OCI-LY1 (cell line): Measurements from ENCODE around the gene MOB3C.

Experiments used
- EZH2 ChIP-seq: fragments of 200-600 bp; sonication (generic), shearing (Covaris generic); IDR thresholded peaks from 2 replicates; pipeline ENCODE4 v1.8.0; 2017; ENCODE audit warnings: borderline replicate concordance, mixed run types, mild to moderate bottlenecking, antibody characterized with exemption, low read length, moderate library complexity, mixed read lengths
- TF ChIP-seq, protein P1 (sequence below): fragments of 200-600 bp; sonication (generic), shearing (Covaris generic); IDR thresholded peaks from 2 replicates; pipeline ENCODE4 v1.5.1; 2017; ENCODE audit warnings: mild to moderate bottlenecking, antibody characterized with exemption, low read length, moderate library complexity, mixed read lengths

DNA sequence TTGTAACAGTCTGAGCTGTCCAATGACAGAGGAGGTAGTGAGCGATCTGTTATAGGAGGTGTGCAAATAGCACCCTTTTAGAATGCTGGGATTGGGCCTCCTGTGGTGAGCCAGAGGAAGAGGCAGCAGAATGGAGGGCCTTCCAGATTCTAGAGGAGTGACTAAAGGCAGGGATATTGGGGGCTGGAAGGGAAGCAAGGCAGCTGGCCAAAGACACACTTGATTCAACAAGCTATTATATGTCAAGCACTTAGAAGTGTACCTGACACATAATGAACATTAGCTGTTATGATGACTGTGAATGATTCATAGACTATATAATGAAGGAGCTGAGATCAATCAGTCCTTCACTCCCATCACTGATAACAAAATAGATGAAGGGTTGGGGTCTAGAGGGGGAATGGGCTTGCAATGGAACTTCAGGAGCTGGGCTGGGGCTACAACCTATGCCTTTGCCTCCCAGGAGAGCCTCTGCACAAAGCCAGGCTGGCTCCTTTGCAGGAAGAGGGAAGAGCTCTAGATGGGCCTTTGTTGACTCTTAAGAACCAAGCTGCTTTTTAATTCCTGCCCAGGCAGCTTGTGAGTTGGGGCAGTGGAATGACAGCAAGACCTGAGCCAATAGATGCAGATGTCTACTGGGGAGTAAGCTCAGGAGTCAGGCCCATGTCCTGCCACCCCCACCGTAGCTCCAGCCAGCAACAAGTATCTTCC is 10.2 kb downstream of the MOB3C start:
- TF ChIP-seq, protein P1, sequence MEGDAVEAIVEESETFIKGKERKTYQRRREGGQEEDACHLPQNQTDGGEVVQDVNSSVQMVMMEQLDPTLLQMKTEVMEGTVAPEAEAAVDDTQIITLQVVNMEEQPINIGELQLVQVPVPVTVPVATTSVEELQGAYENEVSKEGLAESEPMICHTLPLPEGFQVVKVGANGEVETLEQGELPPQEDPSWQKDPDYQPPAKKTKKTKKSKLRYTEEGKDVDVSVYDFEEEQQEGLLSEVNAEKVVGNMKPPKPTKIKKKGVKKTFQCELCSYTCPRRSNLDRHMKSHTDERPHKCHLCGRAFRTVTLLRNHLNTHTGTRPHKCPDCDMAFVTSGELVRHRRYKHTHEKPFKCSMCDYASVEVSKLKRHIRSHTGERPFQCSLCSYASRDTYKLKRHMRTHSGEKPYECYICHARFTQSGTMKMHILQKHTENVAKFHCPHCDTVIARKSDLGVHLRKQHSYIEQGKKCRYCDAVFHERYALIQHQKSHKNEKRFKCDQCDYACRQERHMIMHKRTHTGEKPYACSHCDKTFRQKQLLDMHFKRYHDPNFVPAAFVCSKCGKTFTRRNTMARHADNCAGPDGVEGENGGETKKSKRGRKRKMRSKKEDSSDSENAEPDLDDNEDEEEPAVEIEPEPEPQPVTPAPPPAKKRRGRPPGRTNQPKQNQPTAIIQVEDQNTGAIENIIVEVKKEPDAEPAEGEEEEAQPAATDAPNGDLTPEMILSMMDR, result no peak
- no peak for TF ChIP-seq EZH2
